Right lobe of liver (tissue), 4 donors: ENCODE measurements around the gene STK4.

ENCODE experiments used
- CTCF ChIP-seq, 4 donors: fragments of 200-600 bp in 3 of 4; fragments of 450-650 bp in 1 of 4; IDR thresholded peaks; one replicate each; pipeline versions ENCODE4 v1.5.1 to v1.8.0; 2016 to 2022; ENCODE audit warnings: antibody characterized with exemption in 4 of 4, mild to moderate bottlenecking in 2 of 4
- POLR2A ChIP-seq: fragments of 450-650 bp; IDR thresholded peaks from one replicate; pipeline ENCODE4 v1.6.1; 2017; ENCODE audit warnings: antibody characterized with exemption, mild to moderate bottlenecking
- donor health status: DM: no; HTN: no; CAD: no.
- donor health status: DM: no; HTN: no; CAD: no.
- donor health status: DM: no; HTN: yes; CAD: no.

DNA sequence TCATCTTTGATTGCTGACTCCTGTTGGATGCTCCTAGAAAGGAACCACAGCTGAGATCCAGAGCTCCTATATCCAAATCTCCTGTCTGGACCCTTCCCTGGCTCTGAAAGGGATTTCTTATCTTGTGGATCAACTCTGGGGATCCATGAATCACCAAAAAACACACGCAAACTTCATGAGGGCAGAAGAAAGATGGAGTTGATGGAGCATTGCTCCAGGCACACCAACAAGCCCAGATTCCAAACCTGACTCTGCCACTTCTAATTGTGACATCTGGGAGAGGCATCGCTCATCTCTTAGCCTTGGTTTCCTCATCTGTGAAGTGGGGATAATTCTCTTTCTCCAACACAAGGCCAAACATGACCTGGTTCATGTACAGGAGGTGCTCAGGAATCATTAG, 127.9 kb downstream of the STK4 start:
- TF ChIP-seq CTCF (IDR thresholded peaks at IDR 0.05) (no peak), POLR2A (no peak)
